HepG2 (cell line): ENCODE results near the gene POLL. TPM values are rescaled to one million over a fixed set of nuclear protein-coding genes. Genes with fewer than 3 reads are reported as not detected.
A peak's percentile ranks its signal among the peaks of the same experiment; 100 is the strongest.

ENCODE experiments used
- ASH2L ChIP-seq: fragments of 300-600, 200-600 bp; sonication (generic); IDR thresholded peaks from 2 replicates; pipeline ENCODE4 v1.7.0; 2017; ENCODE audit warnings: low read depth, mild to moderate bottlenecking, moderate library complexity, mixed read lengths, low read length; ENCODE audit not compliant: insufficient read length
- DMTF1 ChIP-seq: sonication (generic); formaldehyde crosslinking; IDR thresholded peaks from 2 replicates; pipeline ENCODE4 v1.4.0; 2020; ENCODE audit warnings: mild to moderate bottlenecking, missing genetic modification reagents
- GABPA ChIP-seq, 2 experiments: IDR thresholded peaks; 2 replicates each; pipeline ENCODE4 v1.6.1; 2011 to 2016; ENCODE audit warnings: low read depth in 2 of 2, low read length in 1 of 2, missing biosample characterization in 1 of 2, missing genetic modification characterization in 1 of 2
- MAFG ChIP-seq: sonication (generic); formaldehyde crosslinking; IDR thresholded peaks from 2 replicates; pipeline ENCODE4 v1.5.1; 2020; ENCODE audit warnings: mild to moderate bottlenecking, missing genetic modification reagents
- MYPOP ChIP-seq: sonication (generic); formaldehyde crosslinking; IDR thresholded peaks from 2 replicates; pipeline ENCODE4 v1.8.1; 2023; ENCODE audit warnings: mild to moderate bottlenecking, moderate library complexity, missing genetic modification reagents
- PLSCR1 ChIP-seq: sonication (generic); formaldehyde crosslinking; IDR thresholded peaks from 2 replicates; pipeline ENCODE4 v1.5.0; 2020; ENCODE audit warnings: missing genetic modification reagents, mild to moderate bottlenecking, borderline replicate concordance
- PRMT3 ChIP-seq: sonication (generic); formaldehyde crosslinking; IDR thresholded peaks from 2 replicates; pipeline ENCODE4 v1.8.1; 2022; ENCODE audit warnings: low read depth, mild to moderate bottlenecking, moderate library complexity, missing genetic modification reagents, borderline replicate concordance
- ZHX1 ChIP-seq: sonication (generic); formaldehyde crosslinking; IDR thresholded peaks from 2 replicates; pipeline ENCODE4 v1.8.1; 2022; ENCODE audit warnings: low read depth, mild to moderate bottlenecking, missing genetic modification reagents
- ZNF232 ChIP-seq: sonication (generic); formaldehyde crosslinking; IDR thresholded peaks from 2 replicates; pipeline ENCODE4 v1.4.0; 2020; ENCODE audit warnings: missing genetic modification reagents, borderline replicate concordance
- ZNF34 ChIP-seq: sonication (generic); formaldehyde crosslinking; IDR thresholded peaks from 2 replicates; pipeline ENCODE4 v1.4.0; 2020; ENCODE audit warnings: mild to moderate bottlenecking, missing genetic modification reagents, borderline replicate concordance
- ZNF670 ChIP-seq: sonication (generic); formaldehyde crosslinking; IDR thresholded peaks from 2 replicates; pipeline ENCODE4 v1.8.0; 2022; ENCODE audit warnings: mild to moderate bottlenecking, missing genetic modification reagents, borderline replicate concordance
- polyA plus RNA-seq, 8 experiments: library from polyadenylated mRNA; depleted of rRNA in 3 of 8; stranded (reverse) in 7 of 8; unstranded in 1 of 8; fragments of >200 nt; fragmentation: Illumina TruSeq in 4 of 8; extraction: Trizol in 4 of 8; gene quantifications; 2 replicates each; pipeline versions ENCODE4 v1.2.1 to v1.2.3, GENCODE V29; 2011 to 2016; ENCODE audit warnings: low read depth in 4 of 8, missing spikeins in 1 of 8, mixed read lengths in 1 of 8; ENCODE audit not compliant: insufficient read depth in 1 of 8
- total RNA-seq, 5 experiments: library from RNA; depleted of rRNA; stranded (reverse); fragments of >200 nt; fragmentation: Illumina TruSeq; extraction: Trizol; gene quantifications; 2 replicates each; pipeline ENCODE4 v1.2.3, GENCODE V29; 2016; ENCODE audit warnings: low read depth in 1 of 5

Gene POLL
- total and polyA plus RNA-seq, 2 of the 13 experiments (the other 11 are each of a cell fraction or from before 2014, with no cell fraction given), result 13.8 to 19.1 TPM

GRCh38 chr10:101569622-101570427 lies 18.2 kb downstream of the POLL start (continued):
- TF ChIP-seq DMTF1 (no peak), ZNF34 (CRISPR knock-in tag) (no peak), ZNF670 (CRISPR knock-in tag) (no peak), ZHX1 (CRISPR knock-in tag) (no peak), MAFG (CRISPR knock-in tag) (no peak), GABPA (IDR thresholded peaks at IDR 0.05; ENCODE audit: low read depth, low read length) (no peak), GABPA (CRISPR knock-in tag; IDR thresholded peaks at IDR 0.05; ENCODE audit: low read depth) (no peak), ASH2L (peak; percentile 23), PRMT3 (no peak), PLSCR1 (CRISPR knock-in tag) (no peak), ZNF232 (CRISPR knock-in tag) (no peak), MYPOP (CRISPR knock-in tag) (peak; percentile 52; the same call in 1 of the 2 replicates)
